OCI-LY1 (cell line): ENCODE results near the gene TAS1R2.
"Not testable (repeated sequence)": the region's sequence is repeated elsewhere in the genome, so short reads cannot be mapped to it uniquely, and the experiment has no call there.

Source experiments
- H2AFZ ChIP-seq: fragments of 200-600 bp; sonication (generic), shearing (Covaris generic); 2 replicates; pipeline ENCODE4 v1.6.0; 2014; ENCODE audit warnings: antibody characterized with exemption, mild to moderate bottlenecking, low read length
- H3F3A ChIP-seq: fragments of 200-600 bp; sonication (generic), shearing (Covaris generic); 2 replicates; pipeline ENCODE4 v1.6.0; 2014; ENCODE audit warnings: mild to moderate bottlenecking, antibody characterized with exemption, low read length, moderate library complexity; ENCODE audit not compliant: insufficient read depth
- H3K27ac ChIP-seq: fragments of 200-600 bp; sonication (generic); 2 replicates; pipeline ENCODE4 v1.5.1; 2014; ENCODE audit warnings: low read length, mixed run types, mild to moderate bottlenecking, low read depth; ENCODE audit not compliant: poor library complexity, severe bottlenecking
- H3K27me3 ChIP-seq: fragments of 200-600 bp; sonication (generic); 2 replicates; pipeline ENCODE4 v1.6.0; 2014; ENCODE audit warnings: antibody characterized with exemption, mild to moderate bottlenecking, low read length, moderate library complexity; ENCODE audit not compliant: insufficient read depth
- H3K36me3 ChIP-seq: fragments of 200-600 bp; sonication (generic); 2 replicates; pipeline ENCODE4 v1.6.1; 2014; ENCODE audit warnings: mild to moderate bottlenecking, antibody characterized with exemption, low read length, moderate library complexity, mixed read lengths; ENCODE audit not compliant: insufficient read depth
- H3K4me1 ChIP-seq: fragments of 200-600 bp; sonication (generic); 2 replicates; pipeline ENCODE4 v1.5.1; 2014; ENCODE audit warnings: mild to moderate bottlenecking, low read length, moderate library complexity; ENCODE audit not compliant: insufficient read depth, severe bottlenecking
- H3K4me2 ChIP-seq: fragments of 200-600 bp; sonication (generic), shearing (Covaris generic); 2 replicates; pipeline ENCODE4 v1.6.1; 2014; ENCODE audit warnings: low read length
- H3K4me3 ChIP-seq: fragments of 200-600 bp; sonication (generic); 2 replicates; pipeline ENCODE4 v1.5.1; 2014; ENCODE audit warnings: low read length, low read depth, mild to moderate bottlenecking, mixed read lengths; ENCODE audit not compliant: poor library complexity, severe bottlenecking
- H3K79me2 ChIP-seq: fragments of 200-600 bp; shearing (Covaris generic); 2 replicates; pipeline ENCODE4 v1.6.1; 2016; ENCODE audit warnings: mixed run types, low read length, mixed read lengths; ENCODE audit not compliant: insufficient read depth
- H3K9ac ChIP-seq: fragments of 200-600 bp; sonication (generic), shearing (Covaris generic); 2 replicates; pipeline ENCODE4 v1.6.1; 2014; ENCODE audit warnings: mild to moderate bottlenecking, low read length, mixed read lengths
- H3K9me2 ChIP-seq: fragments of 200-600 bp; sonication (generic), shearing (Covaris generic); 2 replicates; pipeline ENCODE4 v1.6.1; 2014; ENCODE audit warnings: low read depth, mild to moderate bottlenecking, low read length, mixed read lengths
- H3K9me3 ChIP-seq: fragments of 200-600 bp; shearing (Covaris generic); 2 replicates; pipeline ENCODE4 v1.6.1; 2014; ENCODE audit warnings: low read length, mixed read lengths
- H4K20me1 ChIP-seq: fragments of 200-600 bp; sonication (generic), shearing (Covaris generic); 2 replicates; pipeline ENCODE4 v1.6.0; 2016; ENCODE audit warnings: mild to moderate bottlenecking, low read length; ENCODE audit not compliant: insufficient read depth
- CTCF ChIP-seq: fragments of 200-600 bp; sonication (generic), shearing (Covaris generic); IDR thresholded peaks from 2 replicates; pipeline ENCODE4 v1.5.1; 2017; ENCODE audit warnings: mild to moderate bottlenecking, antibody characterized with exemption, low read length, moderate library complexity, mixed read lengths
- EZH2 ChIP-seq: fragments of 200-600 bp; sonication (generic), shearing (Covaris generic); IDR thresholded peaks from 2 replicates; pipeline ENCODE4 v1.8.0; 2017; ENCODE audit warnings: borderline replicate concordance, mixed run types, mild to moderate bottlenecking, antibody characterized with exemption, low read length, moderate library complexity, mixed read lengths

Gene TAS1R2

GRCh38 chr1:18872071-18872611, 12.7 kb upstream of the TAS1R2 start:
- Histone ChIP-seq H3K9me3 (no peaks in the 10 kb centered on the region), H3F3A (no peaks in the 10 kb centered on the region), H3K27ac (no peak overlapping the region), H3K9ac (no peak overlapping the region), H3K36me3 (no peaks in the 10 kb centered on the region), H3K4me1 (no peaks in the 10 kb centered on the region), H3K4me3 (no peak overlapping the region), H4K20me1 (no peaks in the 10 kb centered on the region), H3K79me2 (no peaks in the 10 kb centered on the region), H2AFZ (no peak overlapping the region), H3K9me2 (no peaks in the 10 kb centered on the region), H3K4me2 (no peak overlapping the region), H3K27me3 (no peaks in the 10 kb centered on the region)
- TF ChIP-seq CTCF (no peak), EZH2 (no peak)

- Histone ChIP-seq H3F3A (no peaks in the 10 kb centered on the region), H3K79me2 (no peaks in the 10 kb centered on the region), H4K20me1 (no peaks in the 10 kb centered on the region), H3K9ac (no peak overlapping the region), H3K4me1 (no peaks in the 10 kb centered on the region), H3K36me3 (no peaks in the 10 kb centered on the region), H2AFZ (no peak overlapping the region), H3K27ac (no peak overlapping the region), H3K9me2 (no peaks in the 10 kb centered on the region), H3K4me2 (no peak overlapping the region), H3K27me3 (no peaks in the 10 kb centered on the region), H3K4me3 (no peak overlapping the region), H3K9me3 (no peaks in the 10 kb centered on the region)
- TF ChIP-seq EZH2 (no peak), CTCF (no peak)
These were observed 12.1 kb upstream of the TAS1R2 start for GRCh38 chr1:18871401-18872070.

- no peaks in the 10 kb centered on the region for H3F3A ChIP-seq
- no peaks in the 10 kb centered on the region for H3K36me3 ChIP-seq
- H3K27me3 ChIP-seq = no peaks in the 10 kb centered on the region
- H3K4me2 ChIP-seq = no peak overlapping the region
- no peaks in the 10 kb centered on the region for H3K79me2 ChIP-seq
- no peaks in the 10 kb centered on the region for H3K9me3 ChIP-seq
- no peaks in the 10 kb centered on the region for H4K20me1 ChIP-seq
- no peaks in the 10 kb centered on the region for H3K4me1 ChIP-seq
- H3K27ac ChIP-seq = no peak overlapping the region
- no peak overlapping the region for H3K4me3 ChIP-seq
- TF ChIP-seq CTCF (no peak), EZH2 (no peak)
- no peaks in the 10 kb centered on the region for H3K9me2 ChIP-seq
- H3K9ac ChIP-seq = no peak overlapping the region
- no peak overlapping the region for H2AFZ ChIP-seq
These were observed 11.5 kb upstream of the TAS1R2 start for GRCh38 chr1:18870957-18871356.

GRCh38 chr1:18870595-18870865, 11.1 kb upstream of the TAS1R2 start:
- H4K20me1 ChIP-seq, H3K4me3 ChIP-seq, H3F3A ChIP-seq, H3K9ac ChIP-seq, H3K27me3 ChIP-seq, H3K27ac ChIP-seq, H2AFZ ChIP-seq, H3K4me1 ChIP-seq, H3K36me3 ChIP-seq, H3K9me3 ChIP-seq, H3K4me2 ChIP-seq, H3K9me2 ChIP-seq, H3K79me2 ChIP-seq: not testable (repeated sequence)
